GM12874 (cell line): Measurements from ENCODE around the gene DMTF1.

Experiments used
- TF ChIP-seq, protein P1 (sequence below): IDR thresholded peaks from 2 replicates; pipeline ENCODE4 v1.5.1; 2011; ENCODE audit warnings: low read depth, mild to moderate bottlenecking, control low read depth, low read length, moderate library complexity; ENCODE audit not compliant: insufficient read depth

The DMTF1 gene

GRCh38 chr7:87159538-87159937 lies 7.3 kb downstream of the DMTF1 start:
- TF ChIP-seq, protein P1, sequence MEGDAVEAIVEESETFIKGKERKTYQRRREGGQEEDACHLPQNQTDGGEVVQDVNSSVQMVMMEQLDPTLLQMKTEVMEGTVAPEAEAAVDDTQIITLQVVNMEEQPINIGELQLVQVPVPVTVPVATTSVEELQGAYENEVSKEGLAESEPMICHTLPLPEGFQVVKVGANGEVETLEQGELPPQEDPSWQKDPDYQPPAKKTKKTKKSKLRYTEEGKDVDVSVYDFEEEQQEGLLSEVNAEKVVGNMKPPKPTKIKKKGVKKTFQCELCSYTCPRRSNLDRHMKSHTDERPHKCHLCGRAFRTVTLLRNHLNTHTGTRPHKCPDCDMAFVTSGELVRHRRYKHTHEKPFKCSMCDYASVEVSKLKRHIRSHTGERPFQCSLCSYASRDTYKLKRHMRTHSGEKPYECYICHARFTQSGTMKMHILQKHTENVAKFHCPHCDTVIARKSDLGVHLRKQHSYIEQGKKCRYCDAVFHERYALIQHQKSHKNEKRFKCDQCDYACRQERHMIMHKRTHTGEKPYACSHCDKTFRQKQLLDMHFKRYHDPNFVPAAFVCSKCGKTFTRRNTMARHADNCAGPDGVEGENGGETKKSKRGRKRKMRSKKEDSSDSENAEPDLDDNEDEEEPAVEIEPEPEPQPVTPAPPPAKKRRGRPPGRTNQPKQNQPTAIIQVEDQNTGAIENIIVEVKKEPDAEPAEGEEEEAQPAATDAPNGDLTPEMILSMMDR: no peak

- TF ChIP-seq, protein P1: no peak
These were observed 12.2 kb downstream of the DMTF1 start for GRCh38 chr7:87164433-87164832.

GRCh38 chr7:87170828-87171227 lies 18.6 kb downstream of the DMTF1 start:
- TF ChIP-seq, protein P1: no peak

DNA sequence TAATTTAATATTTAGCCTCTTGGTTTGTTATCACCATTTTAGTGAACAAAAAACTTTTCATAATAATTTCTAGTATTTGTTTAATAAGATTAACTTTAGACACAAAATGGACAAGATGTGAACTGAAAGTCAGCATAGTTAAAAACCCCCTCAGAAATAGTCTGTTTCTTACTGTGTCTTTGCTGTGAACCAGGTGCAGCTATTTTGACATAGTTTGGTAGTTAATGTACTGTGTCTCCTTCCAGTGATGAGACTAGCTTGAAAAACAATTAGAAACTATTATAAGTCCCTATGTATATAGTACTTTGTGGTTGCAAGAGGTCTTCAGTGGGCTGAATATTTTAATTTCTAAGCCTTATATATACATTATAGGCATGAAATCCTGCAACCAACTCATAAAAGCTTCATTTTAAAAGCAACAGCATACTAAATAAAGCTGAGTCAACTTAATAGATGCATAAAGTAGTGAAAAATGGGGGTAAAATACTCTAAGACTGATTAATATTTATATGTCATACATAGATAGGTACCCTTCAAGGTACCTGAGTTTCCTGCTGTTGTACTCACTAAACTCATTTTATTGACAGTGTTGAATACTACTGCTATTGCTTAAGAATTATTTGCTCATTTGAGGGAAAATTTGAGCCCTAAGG lies 19.2 kb downstream of the DMTF1 start:
- TF ChIP-seq, protein P1: no peak

DNA sequence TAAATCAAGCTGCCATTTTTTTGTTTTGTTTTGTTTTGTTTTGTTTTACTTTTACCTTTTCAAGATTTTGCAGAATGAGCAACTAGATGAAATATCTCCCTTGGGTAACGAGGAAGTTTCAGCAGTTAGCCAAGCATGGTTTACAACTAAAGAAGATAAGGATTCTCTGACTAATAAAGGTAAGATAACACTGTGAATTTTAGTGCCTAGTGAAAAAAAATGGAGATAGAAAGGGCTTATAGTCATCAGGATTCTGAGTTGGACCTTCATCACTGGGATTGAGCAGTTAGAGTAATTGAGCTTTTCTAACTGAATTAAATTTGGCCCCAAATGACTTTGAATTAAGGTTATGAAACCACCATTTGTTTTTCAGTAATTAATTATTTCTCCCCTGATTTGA lies 21.2 kb downstream of the DMTF1 start:
- TF ChIP-seq, protein P1: no peak

GRCh38 chr7:87178320-87178719 lies 26.1 kb downstream of the DMTF1 start:
- TF ChIP-seq, protein P1: no peak

DNA sequence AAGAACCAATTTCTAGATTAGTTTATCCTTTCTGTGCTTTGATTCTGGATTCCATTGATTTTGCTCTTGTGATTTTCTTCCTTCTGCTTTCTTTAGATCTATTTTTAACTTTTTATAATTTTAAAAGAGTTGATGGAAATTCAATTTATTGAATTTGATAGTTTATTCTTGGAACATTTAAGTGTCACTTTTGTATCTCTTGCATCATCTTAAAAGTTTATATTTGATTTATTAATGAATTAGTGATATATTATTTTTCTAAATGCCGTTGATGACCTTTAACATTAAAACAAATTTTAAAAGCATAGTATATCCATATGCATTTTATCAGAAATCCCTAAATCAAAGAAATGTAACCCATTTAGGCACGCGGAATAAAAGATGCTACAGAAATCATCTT lies 26.9 kb downstream of the DMTF1 start:
- TF ChIP-seq, protein P1: no peak
